ENCODE measurements around the gene AOC1.

The AOC1 gene

GRCh38 chr7:150814328-150815001 lies 37.9 kb upstream of the AOC1 start:
- no peak overlapping the region for H3K9ac ChIP-seq (ENCODE audit: low read depth, low read length, poor library complexity, severe bottlenecking)
- no peaks in the 10 kb centered on the region for H3F3A ChIP-seq (ENCODE audit: low read depth)
- no peak overlapping the region for H3K4me3 ChIP-seq (ENCODE audit: low read length, poor library complexity, severe bottlenecking)
- H3K79me2 ChIP-seq (ENCODE audit: insufficient read depth, low read length), result no peaks in the 10 kb centered on the region
- TF ChIP-seq CTCF (conservative IDR thresholded peaks at IDR 0.05; ENCODE audit: low read length) (no peak), EZH2phosphoT487 (IDR thresholded peaks at IDR 0.05; ENCODE audit: borderline replicate concordance) (no peak)
- peaks cover 13% of the 10 kb centered on the region for H3K27me3 ChIP-seq (ENCODE audit: insufficient read depth, low read length, poor library complexity, severe bottlenecking)
- no peaks in the 10 kb centered on the region for H3K36me3 ChIP-seq (ENCODE audit: insufficient read depth, low read length)
- no peak overlapping the region for H3K4me2 ChIP-seq (ENCODE audit: low read depth, low read length, poor library complexity, severe bottlenecking)
- no peaks in the 10 kb centered on the region for H4K20me1 ChIP-seq (ENCODE audit: insufficient read depth, low read length, poor library complexity, severe bottlenecking)
- H3K9me2 ChIP-seq (replicated peaks; ENCODE audit: low read depth, low read length), result no peaks in the 10 kb centered on the region
- H3K9me3 ChIP-seq (ENCODE audit: insufficient read depth, low read depth, low read length), result peaks cover 5% of the 10 kb centered on the region; the same call in 1 of the 2 replicates
- H2AFZ ChIP-seq (ENCODE audit: low read length), result no peak overlapping the region
- H3K4me1 ChIP-seq (ENCODE audit: insufficient read depth, low read length, poor library complexity, severe bottlenecking), result no peaks in the 10 kb centered on the region

DNA sequence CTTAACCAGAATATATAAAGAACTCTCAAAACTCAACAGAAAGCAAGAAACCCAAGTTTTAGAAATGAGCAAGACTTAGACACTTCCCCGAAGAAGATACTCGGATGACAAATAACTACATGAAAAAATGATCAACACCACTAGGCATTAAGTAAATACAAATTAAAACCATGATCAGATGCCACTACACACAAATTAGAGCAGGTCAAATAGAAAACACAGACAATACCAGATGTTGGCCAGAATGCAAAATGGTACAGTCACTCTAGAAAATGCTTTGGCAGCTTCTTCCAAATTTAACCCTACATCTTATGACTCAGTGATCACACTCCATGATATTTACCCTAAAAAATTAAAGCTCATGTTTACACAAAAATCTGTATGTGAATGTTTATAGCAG lies 33.3 kb upstream of the AOC1 start:
- Histone ChIP-seq H3K36me3 (ENCODE audit: insufficient read depth, low read length) (no peaks in the 10 kb centered on the region), H2AFZ (ENCODE audit: low read length) (no peak overlapping the region), H3F3A (ENCODE audit: low read depth) (no peaks in the 10 kb centered on the region), H3K9me2 (replicated peaks; ENCODE audit: low read depth, low read length) (no peaks in the 10 kb centered on the region), H3K4me3 (ENCODE audit: low read length, poor library complexity, severe bottlenecking) (no peak overlapping the region), H3K27me3 (ENCODE audit: insufficient read depth, low read length, poor library complexity, severe bottlenecking) (peaks cover 13% of the 10 kb centered on the region), H3K9ac (ENCODE audit: low read depth, low read length, poor library complexity, severe bottlenecking) (no peak overlapping the region), H4K20me1 (ENCODE audit: insufficient read depth, low read length, poor library complexity, severe bottlenecking) (no peaks in the 10 kb centered on the region), H3K4me2 (ENCODE audit: low read depth, low read length, poor library complexity, severe bottlenecking) (no peak overlapping the region), H3K79me2 (ENCODE audit: insufficient read depth, low read length) (no peaks in the 10 kb centered on the region), H3K4me1 (ENCODE audit: insufficient read depth, low read length, poor library complexity, severe bottlenecking) (no peaks in the 10 kb centered on the region), H3K9me3 (ENCODE audit: insufficient read depth, low read depth, low read length) (peaks cover 5% of the 10 kb centered on the region; the same call in 1 of the 2 replicates)
- no peak for TF ChIP-seq EZH2phosphoT487 (IDR thresholded peaks at IDR 0.05; ENCODE audit: borderline replicate concordance)
- TF ChIP-seq CTCF (conservative IDR thresholded peaks at IDR 0.05; ENCODE audit: low read length), result no peak

GRCh38 chr7:150820148-150820547 lies 32.2 kb upstream of the AOC1 start:
- Histone ChIP-seq H3K4me2 (ENCODE audit: low read depth, low read length, poor library complexity, severe bottlenecking) (no peak overlapping the region), H3K4me3 (ENCODE audit: low read length, poor library complexity, severe bottlenecking) (no peak overlapping the region), H3K9me3 (ENCODE audit: insufficient read depth, low read depth, low read length) (peaks cover 5% of the 10 kb centered on the region; the same call in 1 of the 2 replicates), H2AFZ (ENCODE audit: low read length) (no peak overlapping the region), H3K9ac (ENCODE audit: low read depth, low read length, poor library complexity, severe bottlenecking) (no peak overlapping the region), H3K4me1 (ENCODE audit: insufficient read depth, low read length, poor library complexity, severe bottlenecking) (no peaks in the 10 kb centered on the region), H3F3A (ENCODE audit: low read depth) (no peaks in the 10 kb centered on the region), H3K9me2 (replicated peaks; ENCODE audit: low read depth, low read length) (no peaks in the 10 kb centered on the region), H3K79me2 (ENCODE audit: insufficient read depth, low read length) (no peaks in the 10 kb centered on the region), H3K27me3 (ENCODE audit: insufficient read depth, low read length, poor library complexity, severe bottlenecking) (peaks cover 13% of the 10 kb centered on the region), H3K36me3 (ENCODE audit: insufficient read depth, low read length) (no peaks in the 10 kb centered on the region), H4K20me1 (ENCODE audit: insufficient read depth, low read length, poor library complexity, severe bottlenecking) (no peaks in the 10 kb centered on the region)
- TF ChIP-seq CTCF (conservative IDR thresholded peaks at IDR 0.05; ENCODE audit: low read length) (no peak), EZH2phosphoT487 (IDR thresholded peaks at IDR 0.05; ENCODE audit: borderline replicate concordance) (no peak)
